ENCODE data around the gene ZNF267.
"Not testable (repeated sequence)": the region's sequence is repeated elsewhere in the genome, so short reads cannot be mapped to it uniquely, and the experiment has no call there.

ZNF267 gene

GRCh38 chr16:31873556-31874365, at the start of gene ZNF267:
TSS of gene ZNF267 (plus strand) at chr16:31873807. CDS start at chr16:31873967, 160 bp downstream.
- TF ChIP-seq PPARA (CRISPR knock-in tag; IDR thresholded peaks at IDR 0.05; ENCODE audit: borderline replicate concordance) (no peak), TSHZ2 (CRISPR knock-in tag; IDR thresholded peaks at IDR 0.05) (no peak), TCF4 (CRISPR knock-in tag; IDR thresholded peaks at IDR 0.05; ENCODE audit: borderline replicate concordance) (no peak), RARB (CRISPR knock-in tag; IDR thresholded peaks at IDR 0.05) (no peak), GLIS3 (CRISPR knock-in tag; IDR thresholded peaks at IDR 0.05) (no peak), ZFP30 (CRISPR knock-in tag; IDR thresholded peaks at IDR 0.05) (no peak), TOX (CRISPR knock-in tag; IDR thresholded peaks at IDR 0.05; ENCODE audit: borderline replicate concordance) (no peak), CSDC2 (CRISPR knock-in tag; IDR thresholded peaks at IDR 0.05) (no peak)
- ATAC-seq: peak; percentile 90

- no peak for TF ChIP-seq ZFP30 (CRISPR knock-in tag; IDR thresholded peaks at IDR 0.05)
- no peak for TF ChIP-seq PPARA (CRISPR knock-in tag; IDR thresholded peaks at IDR 0.05; ENCODE audit: borderline replicate concordance)
- no peak for TF ChIP-seq RARB (CRISPR knock-in tag; IDR thresholded peaks at IDR 0.05)
- no peak for TF ChIP-seq SNAI2 (CRISPR knock-in tag; IDR thresholded peaks at IDR 0.05)
- TF ChIP-seq ZFP3 (CRISPR knock-in tag; IDR thresholded peaks at IDR 0.05): no peak
- no peak for TF ChIP-seq CSDC2 (CRISPR knock-in tag; IDR thresholded peaks at IDR 0.05)
- no peak for TF ChIP-seq ESRRG (CRISPR knock-in tag; IDR thresholded peaks at IDR 0.05)
- TF ChIP-seq ISL1 (CRISPR knock-in tag; IDR thresholded peaks at IDR 0.05): no peak
- no peak for TF ChIP-seq TOX (CRISPR knock-in tag; IDR thresholded peaks at IDR 0.05; ENCODE audit: borderline replicate concordance)
- TF ChIP-seq CREB5 (CRISPR knock-in tag; IDR thresholded peaks at IDR 0.05; ENCODE audit: low read depth): no peak
- no peak for TF ChIP-seq GLIS3 (CRISPR knock-in tag; IDR thresholded peaks at IDR 0.05)
- TF ChIP-seq OSR1 (CRISPR knock-in tag; IDR thresholded peaks at IDR 0.05): no peak
- no peak for TF ChIP-seq ZNF70 (CRISPR knock-in tag; IDR thresholded peaks at IDR 0.05)
- no peak for TF ChIP-seq TSHZ2 (CRISPR knock-in tag; IDR thresholded peaks at IDR 0.05)
Observed at GRCh38 chr16:31833047-31833446, 40.6 kb upstream of the ZNF267 start.

GRCh38 chr16:31836396-31836795, 37.2 kb upstream of the ZNF267 start:
- not testable (repeated sequence) for ATAC-seq

More at GRCh38 chr16:31833047-31833446, 40.6 kb upstream of the ZNF267 start:
- no peak for ATAC-seq

GRCh38 chr16:31842864-31843263, 30.7 kb upstream of the ZNF267 start:
- no peak for TF ChIP-seq ESRRG (CRISPR knock-in tag; IDR thresholded peaks at IDR 0.05)
- TF ChIP-seq ZC3H10 (CRISPR knock-in tag; IDR thresholded peaks at IDR 0.05): no peak
- ATAC-seq: no peak

GRCh38 chr16:31848572-31848971, 25.0 kb upstream of the ZNF267 start:
- not testable (repeated sequence) for ATAC-seq

GRCh38 chr16:31853291-31853690, 20.3 kb upstream of the ZNF267 start:
- no peak for ATAC-seq
- TF ChIP-seq ZFP30 (CRISPR knock-in tag; IDR thresholded peaks at IDR 0.05): no peak
